GM23248 (cell line): Measurements from ENCODE around the gene C1orf216. TPM values are rescaled to one million over a fixed set of nuclear protein-coding genes. Genes with fewer than 3 reads are reported as not detected.

Source experiments
- DNase-seq: peaks from one replicate; pipeline ENCODE4 v3.0.0-alpha.2; 2015
- H2AFZ ChIP-seq: fragments of 200-600 bp; sonication (generic); 2 replicates; pipeline ENCODE4 v1.6.1; 2016; ENCODE audit warnings: antibody characterized with exemption
- H3F3A ChIP-seq: fragments of 200-600 bp; sonication (generic); 2 replicates; pipeline ENCODE4 v1.6.1; 2016; ENCODE audit warnings: mild to moderate bottlenecking, antibody characterized with exemption, mixed run types; ENCODE audit not compliant: insufficient read depth
- H3K27ac ChIP-seq: fragments of 200-600 bp; sonication (generic); 2 replicates; pipeline ENCODE4 v1.5.1; 2016; ENCODE audit warnings: mild to moderate bottlenecking
- H3K27me3 ChIP-seq: fragments of 200-600 bp; sonication (generic); replicated peaks from 2 replicates; pipeline ENCODE4 v1.6.1; 2016; ENCODE audit warnings: mild to moderate bottlenecking; ENCODE audit not compliant: insufficient read depth
- H3K36me3 ChIP-seq: fragments of 200-600 bp; sonication (generic); 2 replicates; pipeline ENCODE4 v1.6.1; 2016; ENCODE audit warnings: low read depth, mild to moderate bottlenecking
- H3K4me1 ChIP-seq: fragments of 200-600 bp; sonication (generic); 2 replicates; pipeline ENCODE4 v1.6.1; 2016; ENCODE audit warnings: mild to moderate bottlenecking; ENCODE audit not compliant: insufficient read depth
- H3K4me2 ChIP-seq: fragments of 200-600 bp; sonication (generic); one replicate; pipeline ENCODE4 v1.6.1; 2016; ENCODE audit warnings: mild to moderate bottlenecking; ENCODE audit not compliant: unreplicated experiment
- H3K4me3 ChIP-seq: fragments of 200-600 bp; sonication (generic); 2 replicates; pipeline ENCODE4 v1.5.1; 2016; ENCODE audit warnings: mild to moderate bottlenecking
- H3K79me2 ChIP-seq: fragments of 200-600 bp; sonication (generic); 2 replicates; pipeline ENCODE4 v1.6.1; 2016; ENCODE audit warnings: mild to moderate bottlenecking; ENCODE audit not compliant: insufficient read depth
- H3K9ac ChIP-seq: fragments of 200-600 bp; sonication (generic); 2 replicates; pipeline ENCODE4 v1.6.1; 2016; ENCODE audit warnings: mild to moderate bottlenecking
- H3K9me2 ChIP-seq: fragments of 200-600 bp; sonication (generic); 2 replicates; pipeline ENCODE4 v1.6.1; 2016; ENCODE audit warnings: mixed run types, mild to moderate bottlenecking, moderate library complexity; ENCODE audit not compliant: insufficient read depth
- H3K9me3 ChIP-seq: fragments of 200-600 bp; sonication (generic); one replicate; pipeline ENCODE4 v1.6.1; 2017; ENCODE audit warnings: low read depth
- H4K20me1 ChIP-seq: fragments of 200-600 bp; sonication (generic); 2 replicates; pipeline ENCODE4 v1.6.0; 2016; ENCODE audit not compliant: insufficient read depth
- EZH2 ChIP-seq: fragments of 200-600 bp; sonication (generic); IDR thresholded peaks from 2 replicates; pipeline ENCODE4 v1.6.1; 2018; ENCODE audit warnings: antibody characterized with exemption, mild to moderate bottlenecking; ENCODE audit not compliant: insufficient read depth, poor library complexity, severe bottlenecking
- EZH2phosphoT487 ChIP-seq: fragments of 200-600 bp; sonication (generic); IDR thresholded peaks from 2 replicates; pipeline ENCODE4 v1.6.1; 2018; ENCODE audit warnings: antibody characterized with exemption, moderate library complexity, mild to moderate bottlenecking, low read depth; ENCODE audit not compliant: insufficient read depth
- WGBS, 2 experiments: methylation state at CpG; one replicate each; pipeline ENCODE4 v1.1.6; 2015 to 2017; ENCODE audit warnings: low lambda C conversion rate in 2 of 2, low coverage in 1 of 2; ENCODE audit errors: missing lambda C conversion rate in 2 of 2; 5-methylcytosine and 5-hydroxymethylcytosine counted together
- in situ Hi-C: fragments of 300-500 bp; cut with MboI; formaldehyde crosslinking; loops from 2 replicates; pipeline ENCODE4 v1.15.0; 2020
- polyA plus RNA-seq: library from polyadenylated mRNA; unstranded; fragments of >200 nt; fragmentation: Nextera tagmentation; extraction: Ambion mirVana; gene quantifications from 2 replicates; pipeline ENCODE4 v1.2.1, GENCODE V29; 2016
- total RNA-seq: library from RNA; depleted of rRNA; stranded (reverse); fragments of >200 nt; shearing (Covaris generic); gene quantifications from 2 replicates; pipeline ENCODE4 v1.2.3, GENCODE V29; 2014

C1orf216 gene
- total and polyA plus RNA-seq, 2 experiments from 2014 or later: 21.6 to 32.2 TPM

GRCh38 chr1:35688161-35688560, 30.5 kb downstream of the C1orf216 start:
- no peak for DNase-seq
- TF ChIP-seq EZH2 (no peak), EZH2phosphoT487 (no peak)
- Histone ChIP-seq H3K4me1 (no peaks in the 10 kb centered on the region), H3F3A (no peaks in the 10 kb centered on the region), H3K9me2 (no peaks in the 10 kb centered on the region), H3K27me3 (peaks cover 13% of the 10 kb centered on the region; the same call in 1 of the 2 replicates), H4K20me1 (no peaks in the 10 kb centered on the region), H2AFZ (no peak overlapping the region), H3K9ac (no peak overlapping the region), H3K4me2 (no peak overlapping the region), H3K79me2 (no peaks in the 10 kb centered on the region), H3K36me3 (no peaks in the 10 kb centered on the region), H3K9me3 (no peaks in the 10 kb centered on the region), H3K4me3 (no peak overlapping the region), H3K27ac (no peak overlapping the region)
- 75 to 80% methylated on average over 5 of the region's 5 CpGs for WGBS, 2 experiments
- in situ Hi-C loops: no loop called here

DNA sequence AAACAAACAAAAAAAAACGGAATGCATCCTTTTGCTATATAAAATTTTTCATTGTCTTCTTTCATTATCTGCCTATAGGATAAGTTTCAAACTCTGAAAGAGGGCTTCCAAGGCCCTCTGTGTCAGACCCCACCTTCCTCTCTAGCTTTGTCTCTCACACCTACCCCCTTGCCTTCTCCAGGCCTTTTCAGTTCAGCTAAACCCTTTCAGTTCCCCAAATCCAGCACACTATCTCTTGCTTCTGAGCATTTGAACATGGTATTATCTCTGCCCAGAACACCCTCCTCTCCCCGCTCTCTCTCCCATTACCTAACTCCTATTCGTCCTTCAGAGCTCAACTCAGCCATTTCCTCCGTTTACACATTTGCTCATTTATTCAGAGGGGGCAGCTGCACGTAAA, 35.7 kb downstream of the C1orf216 start:
- H3K9ac ChIP-seq: no peak overlapping the region
- H3F3A ChIP-seq: no peaks in the 10 kb centered on the region
- TF ChIP-seq EZH2phosphoT487 (no peak), EZH2 (no peak)
- H3K4me3 ChIP-seq: no peak overlapping the region
- H3K79me2 ChIP-seq: no peaks in the 10 kb centered on the region
- no peak overlapping the region for H3K4me2 ChIP-seq
- H4K20me1 ChIP-seq: no peaks in the 10 kb centered on the region
- H3K4me1 ChIP-seq: no peaks in the 10 kb centered on the region
- no peaks in the 10 kb centered on the region for H3K36me3 ChIP-seq
- no peaks in the 10 kb centered on the region for H3K9me2 ChIP-seq
- DNase-seq: no peak
- WGBS, 2 experiments: 37 to 42% methylated on average over 5 of the region's 5 CpGs
- in situ Hi-C loops: no loop called here
- H3K9me3 ChIP-seq: no peaks in the 10 kb centered on the region
- H3K27ac ChIP-seq: no peak overlapping the region
- peaks cover 17% of the 10 kb centered on the region for H3K27me3 ChIP-seq
- H2AFZ ChIP-seq: no peak overlapping the region

DNA sequence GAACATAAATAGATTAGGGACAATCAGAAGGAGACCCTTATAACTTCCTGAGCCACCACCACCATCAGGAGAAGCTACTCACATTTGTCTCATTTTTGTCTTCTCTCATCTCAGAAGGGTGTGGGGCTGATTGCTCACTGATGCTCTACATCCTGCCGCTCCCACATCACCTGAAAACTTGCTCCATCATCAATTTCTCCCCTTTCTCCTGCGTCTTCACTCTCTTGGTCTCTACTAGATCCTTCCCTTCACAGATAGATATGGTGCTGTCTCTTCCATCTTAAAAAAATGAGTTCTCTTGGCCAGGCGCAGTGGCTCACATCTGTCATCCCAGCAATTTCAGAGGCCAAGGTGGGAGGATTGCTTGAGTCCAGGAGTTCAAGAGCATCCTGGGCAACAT, 38.4 kb downstream of the C1orf216 start:
- in situ Hi-C loops: no loop called here
- no peaks in the 10 kb centered on the region for H3F3A ChIP-seq
- H4K20me1 ChIP-seq: no peaks in the 10 kb centered on the region
- H3K79me2 ChIP-seq: no peaks in the 10 kb centered on the region
- no peak overlapping the region for H3K4me2 ChIP-seq
- no peak overlapping the region for H2AFZ ChIP-seq
- H3K27ac ChIP-seq: no peak overlapping the region
- TF ChIP-seq EZH2: no peak
- TF ChIP-seq EZH2phosphoT487: no peak
- WGBS, 2 experiments: 81 to 89% methylated on average over 3 of the region's 3 CpGs
- peaks cover 11% of the 10 kb centered on the region for H3K27me3 ChIP-seq
- no peak overlapping the region for H3K4me3 ChIP-seq
- no peaks in the 10 kb centered on the region for H3K9me2 ChIP-seq
- no peaks in the 10 kb centered on the region for H3K9me3 ChIP-seq
- DNase-seq: no peak
- H3K4me1 ChIP-seq: no peaks in the 10 kb centered on the region
- no peaks in the 10 kb centered on the region for H3K36me3 ChIP-seq
- no peak overlapping the region for H3K9ac ChIP-seq

DNA sequence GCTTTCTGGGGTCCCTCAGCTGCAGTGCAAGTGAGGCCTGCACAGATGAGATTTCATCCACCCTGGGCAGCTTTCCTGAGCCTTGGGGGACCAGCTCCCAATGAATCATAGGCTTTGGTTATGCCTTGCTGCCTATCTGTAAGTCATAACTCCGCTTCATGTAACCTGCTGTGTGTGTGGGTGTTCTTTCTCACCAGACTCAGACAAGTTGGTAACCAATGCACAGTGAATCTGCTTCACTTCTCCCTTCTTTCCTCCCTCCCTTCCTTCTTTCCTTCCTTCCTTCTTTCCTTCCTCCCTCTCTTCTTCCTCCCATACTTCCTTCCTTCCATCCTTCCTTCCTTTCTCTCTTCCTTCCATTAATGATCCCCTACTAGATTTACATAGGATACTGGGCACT, 42.9 kb downstream of the C1orf216 start:
- WGBS, 2 experiments: 75 to 82% methylated on average over 1 of the region's 1 CpG
- no peak overlapping the region for H2AFZ ChIP-seq
- H3K9me3 ChIP-seq: no peaks in the 10 kb centered on the region
- H3K9me2 ChIP-seq: no peaks in the 10 kb centered on the region
- no peaks in the 10 kb centered on the region for H3K79me2 ChIP-seq
- TF ChIP-seq EZH2phosphoT487: no peak
- no peak for TF ChIP-seq EZH2
- in situ Hi-C loops: no loop called here
- H3K4me2 ChIP-seq: no peak overlapping the region
- H3K27ac ChIP-seq: no peak overlapping the region
- H3K9ac ChIP-seq: no peak overlapping the region
- DNase-seq: peak; percentile 15
- no peaks in the 10 kb centered on the region for H3F3A ChIP-seq
- H3K4me1 ChIP-seq: no peaks in the 10 kb centered on the region
- H3K36me3 ChIP-seq: no peaks in the 10 kb centered on the region
- H4K20me1 ChIP-seq: no peaks in the 10 kb centered on the region
- no peaks in the 10 kb centered on the region for H3K27me3 ChIP-seq
- no peak overlapping the region for H3K4me3 ChIP-seq

- Histone ChIP-seq H3K4me2 (no peak overlapping the region), H3K9ac (no peak overlapping the region), H3K36me3 (no peaks in the 10 kb centered on the region), H3K27ac (no peak overlapping the region), H2AFZ (no peak overlapping the region), H3K79me2 (no peaks in the 10 kb centered on the region), H3K27me3 (no peaks in the 10 kb centered on the region), H3K4me1 (no peaks in the 10 kb centered on the region), H4K20me1 (no peaks in the 10 kb centered on the region), H3K9me2 (no peaks in the 10 kb centered on the region), H3K9me3 (no peaks in the 10 kb centered on the region), H3K4me3 (no peak overlapping the region), H3F3A (no peaks in the 10 kb centered on the region)
- 55 to 56% methylated on average over 5 of the region's 5 CpGs for WGBS, 2 experiments
- TF ChIP-seq EZH2: no peak
- no peak for TF ChIP-seq EZH2phosphoT487
- no peak for DNase-seq
- in situ Hi-C loops: no loop called here
Measured at GRCh38 chr1:35674111-35674510, 44.6 kb downstream of the C1orf216 start.
